Measurements from ENCODE around the gene ZC3H6. TPM values are rescaled to one million over a fixed set of nuclear protein-coding genes. Genes with fewer than 3 reads are reported as not detected.

The ZC3H6 gene
- total RNA-seq, result 3.1 and 3.4 TPM in 2 replicates

DNA sequence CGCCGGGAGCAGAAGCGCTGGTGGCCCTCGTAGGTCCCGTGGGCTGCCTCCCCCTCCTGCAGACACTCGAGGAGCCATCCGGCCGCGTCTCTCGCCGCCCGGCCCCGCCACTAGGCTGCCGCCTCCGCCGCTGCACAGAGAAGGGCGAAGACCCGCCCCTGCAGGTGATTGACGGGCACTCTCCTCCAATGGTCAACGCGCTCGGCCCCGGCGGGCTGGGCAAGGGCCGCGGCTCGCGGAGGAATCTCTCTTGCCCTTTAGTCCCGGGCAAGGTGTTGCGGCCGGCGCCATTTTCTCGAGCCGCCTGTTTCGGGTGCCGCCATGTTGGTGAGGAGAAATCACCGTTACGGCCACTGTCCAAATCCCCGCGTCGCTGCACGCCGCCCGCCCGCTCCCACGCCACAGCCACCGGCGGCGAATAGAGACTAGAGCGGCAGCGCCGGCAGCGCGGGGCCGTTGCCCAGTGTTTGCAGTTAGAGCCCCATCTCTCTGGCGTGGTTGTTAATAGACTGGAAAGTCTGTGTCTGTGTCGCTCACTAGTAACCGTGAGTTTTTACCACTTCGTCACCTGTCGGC is at the start of gene ZC3H6:
TSS of gene ZC3H6 (plus strand) at position 287 of the 576 bp plus-strand sequence. CDS start 398 bp downstream, outside the sequence.

GRCh38 chr2:112254466-112255240 is 20.7 kb upstream of the ZC3H6 start, which contains the start of gene ZC3H8:
Gene ZC3H8 (minus strand): TSS chr2:112255042. CDS start chr2:112254981, 61 bp downstream.

Other genes with a start within 250 kb of the ZC3H6 start
- 27.4 and 40.8 TPM in 2 replicates for gene TMEM87B, start 220.3 kb upstream of the ZC3H6 start, total RNA-seq
- gene FBLN7, start 137.2 kb upstream of the ZC3H6 start, total RNA-seq, result 0.57 and 0.74 TPM in 2 replicates
- gene ZC3H8, start 20.6 kb upstream of the ZC3H6 start, total RNA-seq, result 1.8 and 3.4 TPM in 2 replicates
- gene RGPD8, start 158.0 kb downstream of the ZC3H6 start, total RNA-seq, result 9.2 and 11.1 TPM in 2 replicates
- 14.4 and 25.2 TPM in 2 replicates for gene TTL, start 206.6 kb downstream of the ZC3H6 start, total RNA-seq

Measured in smooth muscle cell of bladder (primary cell).